ENCODE results near the gene ADGRB3. TPM values are rescaled to one million over a fixed set of nuclear protein-coding genes. Genes with fewer than 3 reads are reported as not detected.

ADGRB3 gene
- polyA plus RNA-seq, 3 donors, result 0.04 to 0.23 (median 0.05) TPM

DNA sequence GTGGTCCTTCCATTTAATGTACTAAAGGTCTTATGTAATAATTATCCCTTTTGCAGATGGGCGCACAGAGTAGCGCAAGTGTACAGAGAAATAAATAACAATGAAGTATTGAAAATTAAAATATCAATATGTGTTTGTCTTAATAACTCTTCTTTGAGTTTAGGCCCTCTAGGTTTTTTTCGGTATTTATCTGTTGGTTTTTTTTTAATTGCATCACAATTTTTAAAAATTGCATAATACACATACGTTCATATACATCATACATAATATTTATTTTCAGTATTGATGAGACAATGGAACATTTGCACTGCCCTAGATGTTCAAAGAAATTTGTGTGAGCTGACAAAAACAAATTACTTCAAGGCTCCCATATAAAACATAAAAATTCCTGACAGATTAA, 15.1 kb downstream of the ADGRB3 start:
- Histone ChIP-seq H3K27me3 (ENCODE audit: control insufficient read depth in 2 of 2, insufficient read depth in 2 of 2, low read length in 2 of 2) (no peaks in the 10 kb centered on the region), H3K9me3 (replicated peaks in 1 of 2; ENCODE audit: control insufficient read depth in 1 of 2, insufficient read depth in 1 of 2, low read length in 2 of 2) (no peaks in the 10 kb centered on the region), H2AFZ (ENCODE audit: insufficient read depth, low read depth, low read length, poor library complexity, severe bottlenecking) (no peak overlapping the region), H3K79me2 (ENCODE audit: insufficient read depth, low read length) (no peaks in the 10 kb centered on the region), H3K4me3 (replicated peaks in 1 of 3; ENCODE audit: low read depth in 2 of 3, low read length in 3 of 3) (no peak overlapping the region), H3K27ac (ENCODE audit: low read depth in 1 of 2, low read length in 2 of 2) (no peak overlapping the region), H4K20me1 (ENCODE audit: insufficient read depth, low read length) (no peaks in the 10 kb centered on the region), H3K36me3 (replicated peaks in 1 of 2; ENCODE audit: control insufficient read depth in 1 of 2, insufficient read depth in 2 of 2, low read length in 2 of 2) (no peaks in the 10 kb centered on the region), H3K4me2 (replicated peaks; ENCODE audit: extremely low read depth, low read length, poor library complexity, severe bottlenecking) (no peak overlapping the region), H3K4me1 (ENCODE audit: control insufficient read depth in 1 of 2, insufficient read depth in 2 of 2, low read length in 2 of 2) (no peaks in the 10 kb centered on the region), H3K9ac (ENCODE audit: insufficient read depth, low read length, poor library complexity, severe bottlenecking) (no peak overlapping the region)
- intact Hi-C loops (cut with micrococcal nuclease), result no loop called here
- no CpG with 5 or more reads among the region's 4 CpGs for WGBS (ENCODE audit: insufficient coverage)
- Mint-ChIP-seq H3K4me1 (no peaks in the 10 kb centered on the region), H3K36me3 (no peaks in the 10 kb centered on the region), H3K9me3 (no peaks in the 10 kb centered on the region), H3K27ac (no peak overlapping the region), H3K27me3 (ENCODE audit: low read depth in 3 of 3) (peaks cover 3 to 6% (median 3%) of the 10 kb centered on the region in 3 donors), H3K4me3 (no peak overlapping the region)
- TF ChIP-seq, protein P1, sequence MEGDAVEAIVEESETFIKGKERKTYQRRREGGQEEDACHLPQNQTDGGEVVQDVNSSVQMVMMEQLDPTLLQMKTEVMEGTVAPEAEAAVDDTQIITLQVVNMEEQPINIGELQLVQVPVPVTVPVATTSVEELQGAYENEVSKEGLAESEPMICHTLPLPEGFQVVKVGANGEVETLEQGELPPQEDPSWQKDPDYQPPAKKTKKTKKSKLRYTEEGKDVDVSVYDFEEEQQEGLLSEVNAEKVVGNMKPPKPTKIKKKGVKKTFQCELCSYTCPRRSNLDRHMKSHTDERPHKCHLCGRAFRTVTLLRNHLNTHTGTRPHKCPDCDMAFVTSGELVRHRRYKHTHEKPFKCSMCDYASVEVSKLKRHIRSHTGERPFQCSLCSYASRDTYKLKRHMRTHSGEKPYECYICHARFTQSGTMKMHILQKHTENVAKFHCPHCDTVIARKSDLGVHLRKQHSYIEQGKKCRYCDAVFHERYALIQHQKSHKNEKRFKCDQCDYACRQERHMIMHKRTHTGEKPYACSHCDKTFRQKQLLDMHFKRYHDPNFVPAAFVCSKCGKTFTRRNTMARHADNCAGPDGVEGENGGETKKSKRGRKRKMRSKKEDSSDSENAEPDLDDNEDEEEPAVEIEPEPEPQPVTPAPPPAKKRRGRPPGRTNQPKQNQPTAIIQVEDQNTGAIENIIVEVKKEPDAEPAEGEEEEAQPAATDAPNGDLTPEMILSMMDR (IDR thresholded peaks at IDR 0.05), result no peak
- no peak for DNase-seq

DNA sequence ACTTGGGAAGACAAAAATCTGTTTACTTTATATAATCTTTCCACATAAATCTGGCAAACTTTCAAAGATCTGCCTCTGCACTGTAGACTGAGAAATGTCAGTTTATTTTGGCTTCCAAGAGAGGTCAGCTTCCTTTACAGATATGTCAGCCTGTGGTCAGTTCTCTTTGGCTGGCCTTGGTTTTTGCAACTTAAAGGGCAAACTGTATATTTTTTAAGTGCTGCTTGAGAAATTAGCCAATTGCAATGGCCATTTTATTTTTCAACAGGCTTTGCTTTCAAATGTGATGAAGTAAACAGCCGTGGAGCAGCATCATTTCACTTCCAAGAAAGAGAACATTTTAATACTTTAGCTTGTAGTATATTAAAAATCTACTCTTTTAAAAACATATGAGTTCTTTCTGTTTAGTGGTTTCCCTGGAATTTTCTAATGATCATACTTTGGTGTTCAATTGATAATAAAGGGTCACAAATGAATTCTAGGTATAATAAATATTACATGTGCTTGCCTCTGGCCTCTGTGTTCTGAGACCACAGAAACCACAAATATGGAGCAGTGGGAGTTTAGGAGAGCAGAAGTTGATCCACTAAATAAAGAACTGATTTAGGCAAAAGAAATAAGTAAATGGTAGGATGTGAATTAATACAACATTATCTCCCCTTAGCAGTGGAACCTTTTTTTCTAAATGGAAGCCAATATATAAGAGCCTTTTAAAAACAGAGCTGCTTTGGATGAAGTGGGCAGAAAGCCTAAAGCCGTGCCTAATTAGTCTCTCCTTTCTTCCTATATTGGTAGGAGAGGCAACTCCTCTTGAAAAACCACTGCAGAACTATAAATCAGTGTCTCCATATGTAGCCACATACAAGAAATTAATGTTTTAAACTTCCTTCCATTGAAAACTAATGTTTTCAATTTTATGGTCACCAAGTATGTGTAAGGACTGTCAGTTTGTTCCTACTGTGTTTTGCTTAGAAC, 16.2 kb downstream of the ADGRB3 start:
- Histone ChIP-seq H3K9ac (ENCODE audit: insufficient read depth, low read length, poor library complexity, severe bottlenecking) (no peak overlapping the region), H2AFZ (ENCODE audit: insufficient read depth, low read depth, low read length, poor library complexity, severe bottlenecking) (no peak overlapping the region), H3K4me1 (ENCODE audit: control insufficient read depth in 1 of 2, insufficient read depth in 2 of 2, low read length in 2 of 2) (no peaks in the 10 kb centered on the region), H3K4me3 (replicated peaks in 1 of 3; ENCODE audit: low read depth in 2 of 3, low read length in 3 of 3) (no peak overlapping the region), H3K4me2 (replicated peaks; ENCODE audit: extremely low read depth, low read length, poor library complexity, severe bottlenecking) (no peak overlapping the region), H3K27me3 (ENCODE audit: control insufficient read depth in 2 of 2, insufficient read depth in 2 of 2, low read length in 2 of 2) (no peaks in the 10 kb centered on the region), H4K20me1 (ENCODE audit: insufficient read depth, low read length) (no peaks in the 10 kb centered on the region), H3K79me2 (ENCODE audit: insufficient read depth, low read length) (no peaks in the 10 kb centered on the region), H3K36me3 (replicated peaks in 1 of 2; ENCODE audit: control insufficient read depth in 1 of 2, insufficient read depth in 2 of 2, low read length in 2 of 2) (no peaks in the 10 kb centered on the region), H3K9me3 (replicated peaks in 1 of 2; ENCODE audit: control insufficient read depth in 1 of 2, insufficient read depth in 1 of 2, low read length in 2 of 2) (no peaks in the 10 kb centered on the region), H3K27ac (ENCODE audit: low read depth in 1 of 2, low read length in 2 of 2) (no peak overlapping the region)
- intact Hi-C loops (cut with micrococcal nuclease), result no loop called here
- Mint-ChIP-seq H3K4me1 (no peaks in the 10 kb centered on the region), H3K36me3 (no peaks in the 10 kb centered on the region), H3K4me3 (no peak overlapping the region), H3K27me3 (ENCODE audit: low read depth in 3 of 3) (peaks cover 2 to 5% (median 3%) of the 10 kb centered on the region in 3 donors), H3K9me3 (no peaks in the 10 kb centered on the region), H3K27ac (no peak overlapping the region)
- TF ChIP-seq, protein P1 (IDR thresholded peaks at IDR 0.05), result no peak
- WGBS (ENCODE audit: insufficient coverage), result no CpG with 5 or more reads among the region's 2 CpGs
- DNase-seq, result no peak
